ENCODE measurements around the gene LRRFIP2.
"Not testable (repeated sequence)": the region's sequence is repeated elsewhere in the genome, so short reads cannot be mapped to it uniquely, and the experiment has no call there.

Gene LRRFIP2, protein sequence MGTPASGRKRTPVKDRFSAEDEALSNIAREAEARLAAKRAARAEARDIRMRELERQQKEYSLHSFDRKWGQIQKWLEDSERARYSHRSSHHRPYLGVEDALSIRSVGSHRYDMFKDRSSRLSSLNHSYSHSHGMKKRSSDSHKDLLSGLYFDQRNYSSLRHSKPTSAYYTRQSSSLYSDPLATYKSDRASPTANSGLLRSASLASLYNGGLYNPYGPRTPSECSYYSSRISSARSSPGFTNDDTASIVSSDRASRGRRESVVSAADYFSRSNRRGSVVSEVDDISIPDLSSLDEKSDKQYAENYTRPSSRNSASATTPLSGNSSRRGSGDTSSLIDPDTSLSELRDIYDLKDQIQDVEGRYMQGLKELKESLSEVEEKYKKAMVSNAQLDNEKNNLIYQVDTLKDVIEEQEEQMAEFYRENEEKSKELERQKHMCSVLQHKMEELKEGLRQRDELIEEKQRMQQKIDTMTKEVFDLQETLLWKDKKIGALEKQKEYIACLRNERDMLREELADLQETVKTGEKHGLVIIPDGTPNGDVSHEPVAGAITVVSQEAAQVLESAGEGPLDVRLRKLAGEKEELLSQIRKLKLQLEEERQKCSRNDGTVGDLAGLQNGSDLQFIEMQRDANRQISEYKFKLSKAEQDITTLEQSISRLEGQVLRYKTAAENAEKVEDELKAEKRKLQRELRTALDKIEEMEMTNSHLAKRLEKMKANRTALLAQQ

DNA sequence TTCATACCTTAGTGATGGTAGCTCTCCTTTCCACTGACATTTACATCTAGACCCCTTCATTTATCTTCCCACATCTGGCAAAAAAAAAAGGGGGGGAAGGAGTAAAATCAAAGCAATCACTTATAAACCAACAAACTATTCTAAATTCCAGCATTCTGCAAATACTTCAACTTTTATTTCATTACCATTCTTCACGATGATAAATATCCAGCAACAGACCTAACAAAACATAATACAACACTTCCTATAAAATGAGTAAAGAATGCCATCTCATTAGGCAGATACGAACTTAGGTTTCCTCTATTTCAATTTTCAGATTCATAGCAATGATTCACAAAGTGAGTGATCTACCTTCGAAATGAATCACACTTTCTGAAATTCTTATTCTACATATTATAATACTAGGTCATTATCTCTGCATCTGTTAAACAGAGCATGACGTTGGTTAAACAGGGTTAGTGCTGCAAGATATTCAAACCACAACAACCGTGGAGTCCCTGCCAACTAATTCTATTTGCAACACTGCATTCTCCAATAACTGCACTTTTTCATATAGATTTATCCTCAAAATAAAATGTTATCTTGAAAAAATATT is at the start of gene LRRFIP2:
Gene LRRFIP2, minus strand, starts transcription at position 51 of the 595 bp plus-strand sequence. CDS start 25,599 bp downstream, outside the sequence.
- no peak for TF ChIP-seq Cebpa-rat (IDR thresholded peaks at IDR 0.05)
- H3K36me3 ChIP-seq: no peaks in the 10 kb centered on the region
- H4K20me1 ChIP-seq: peaks cover 51% of the 10 kb centered on the region; the same call in 1 of the 2 replicates
- peak within 1 kb of the TSS; percentile 98 for H3K4me3 ChIP-seq
- H3K27me3 ChIP-seq: no peaks in the 10 kb centered on the region
- peak within 1 kb of the TSS; percentile 88 for H3K4me2 ChIP-seq
- H3K9me3 ChIP-seq: no peaks in the 10 kb centered on the region
- H3K27ac ChIP-seq: peak within 1 kb of the TSS; percentile 86
- peaks cover 82% of the 10 kb centered on the region for H3K4me1 ChIP-seq
- H3K9ac ChIP-seq: peak within 1 kb of the TSS; percentile 91

DNA sequence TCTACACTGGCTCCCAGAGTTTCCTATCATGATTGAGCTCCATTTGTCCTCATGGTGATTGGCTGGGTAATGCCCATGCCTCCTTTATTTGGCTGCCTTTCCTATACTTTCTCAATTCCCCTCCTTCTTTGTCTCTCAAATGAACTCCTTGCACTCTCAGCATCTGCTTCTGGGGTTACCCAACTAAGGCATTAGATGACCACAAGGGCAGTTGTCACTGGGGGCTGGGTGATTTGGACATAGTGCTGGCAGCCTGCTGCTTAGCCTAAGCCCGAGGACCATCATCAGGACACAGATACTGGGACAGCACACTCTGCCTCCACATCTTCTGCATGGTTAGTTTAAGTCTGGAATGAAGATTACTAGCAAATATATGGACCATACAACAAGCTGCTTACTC is 49.2 kb upstream of the LRRFIP2 start:
- peaks cover 2% of the 10 kb centered on the region for H3K9me3 ChIP-seq
- no peaks in the 10 kb centered on the region for H3K36me3 ChIP-seq
- H3K9ac ChIP-seq: no peak overlapping the region
- H3K27me3 ChIP-seq: no peaks in the 10 kb centered on the region
- H3K4me1 ChIP-seq: peaks cover 53% of the 10 kb centered on the region
- H3K4me2 ChIP-seq: peak overlapping the region; percentile 71
- H4K20me1 ChIP-seq: no peaks in the 10 kb centered on the region
- TF ChIP-seq Cebpa-rat (IDR thresholded peaks at IDR 0.05): no peak
- H3K4me3 ChIP-seq: no peak overlapping the region
- 0 out of 2 replicates have a peak overlapping the region, but pooled peaks have one; percentile 55 for H3K27ac ChIP-seq

DNA sequence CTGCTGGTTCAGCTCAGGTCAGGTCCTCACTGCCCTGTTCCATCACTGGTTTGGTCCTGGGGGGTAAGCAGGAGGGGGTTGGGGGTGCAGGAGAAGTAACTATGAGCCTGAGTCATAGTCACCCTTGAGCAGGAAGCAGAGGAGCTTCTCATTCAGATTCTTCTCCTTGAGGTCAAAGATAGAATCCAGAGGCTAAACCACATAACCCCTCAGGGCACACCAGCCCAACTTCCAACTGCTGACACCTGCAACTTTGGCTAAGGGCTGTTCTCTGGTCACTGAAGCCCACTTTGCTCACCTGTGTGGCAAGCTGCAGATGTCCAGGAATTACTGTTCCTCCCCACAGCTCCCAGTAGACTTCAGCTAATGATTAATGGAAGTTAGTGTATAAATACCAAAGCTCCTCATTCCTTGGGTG is 48.8 kb upstream of the LRRFIP2 start:
- 0 out of 2 replicates have a peak, but pooled peaks cover under 1% of the 10 kb centered on the region for H3K36me3 ChIP-seq
- TF ChIP-seq Cebpa-rat (IDR thresholded peaks at IDR 0.05): no peak
- peak overlapping the region; percentile 71 for H3K4me2 ChIP-seq
- H3K9me3 ChIP-seq: peaks cover 6% of the 10 kb centered on the region
- H3K27ac ChIP-seq: peak overlapping the region; percentile 55
- H3K4me3 ChIP-seq: no peak overlapping the region
- peaks cover 52% of the 10 kb centered on the region for H3K4me1 ChIP-seq
- no peaks in the 10 kb centered on the region for H4K20me1 ChIP-seq
- no peaks in the 10 kb centered on the region for H3K27me3 ChIP-seq
- H3K9ac ChIP-seq: no peak overlapping the region

DNA sequence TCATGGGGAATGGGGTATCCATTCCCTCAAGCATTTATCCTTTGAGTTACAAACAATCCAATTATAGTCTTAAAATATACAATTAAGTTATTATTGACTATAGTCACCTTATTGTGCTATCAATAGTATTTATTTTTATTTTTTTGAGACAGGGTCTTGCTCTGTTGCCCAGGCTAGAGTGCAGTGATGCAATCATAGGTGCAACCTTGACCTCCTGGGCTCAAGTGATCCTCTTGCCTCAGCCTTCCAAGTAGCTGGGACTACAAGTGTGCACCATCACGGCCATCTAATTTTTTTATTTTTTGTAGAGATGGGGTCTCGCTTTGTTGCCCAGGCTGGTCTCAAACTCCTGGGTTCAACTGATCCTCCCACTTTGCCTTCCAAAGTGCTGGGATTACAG is 48.2 kb upstream of the LRRFIP2 start:
- H3K4me3 ChIP-seq, H3K27me3 ChIP-seq, H3K9ac ChIP-seq, H4K20me1 ChIP-seq, H3K36me3 ChIP-seq: not testable (repeated sequence)
- H3K27ac ChIP-seq: peak overlapping the region; percentile 55
- H3K4me1 ChIP-seq: peaks cover 46% of the 10 kb centered on the region
- H3K4me2 ChIP-seq: peak overlapping the region; percentile 71
- H3K9me3 ChIP-seq: peaks cover 12% of the 10 kb centered on the region

DNA sequence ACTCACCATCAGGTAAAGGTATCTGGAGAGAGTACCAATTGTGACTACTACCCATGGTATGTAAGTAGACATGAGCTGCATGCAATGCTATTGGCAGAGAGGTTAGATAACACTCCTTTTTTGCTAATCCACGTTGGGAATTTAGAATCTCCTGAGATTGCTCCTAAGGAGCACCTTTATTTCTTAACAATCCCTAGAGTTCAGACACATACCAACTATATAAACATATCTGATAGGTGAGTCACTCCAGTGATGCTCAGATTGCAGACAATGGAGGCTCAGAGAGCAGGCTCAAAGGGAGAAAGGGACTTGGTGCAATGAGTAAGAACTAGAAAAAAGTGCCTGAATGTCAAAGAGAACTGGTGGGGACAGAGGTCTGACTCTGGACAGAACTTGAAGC is 47.0 kb upstream of the LRRFIP2 start:
- Histone ChIP-seq H3K4me1 (peaks cover 41% of the 10 kb centered on the region), H3K4me2 (no peak overlapping the region), H3K27ac (no peak overlapping the region), H3K9ac (no peak overlapping the region), H3K27me3 (no peaks in the 10 kb centered on the region), H3K36me3 (peaks cover 13% of the 10 kb centered on the region; the same call in 1 of the 2 replicates), H3K4me3 (no peak overlapping the region), H3K9me3 (peaks cover 23% of the 10 kb centered on the region), H4K20me1 (no peaks in the 10 kb centered on the region)
- TF ChIP-seq Cebpa-rat (IDR thresholded peaks at IDR 0.05): no peak

DNA sequence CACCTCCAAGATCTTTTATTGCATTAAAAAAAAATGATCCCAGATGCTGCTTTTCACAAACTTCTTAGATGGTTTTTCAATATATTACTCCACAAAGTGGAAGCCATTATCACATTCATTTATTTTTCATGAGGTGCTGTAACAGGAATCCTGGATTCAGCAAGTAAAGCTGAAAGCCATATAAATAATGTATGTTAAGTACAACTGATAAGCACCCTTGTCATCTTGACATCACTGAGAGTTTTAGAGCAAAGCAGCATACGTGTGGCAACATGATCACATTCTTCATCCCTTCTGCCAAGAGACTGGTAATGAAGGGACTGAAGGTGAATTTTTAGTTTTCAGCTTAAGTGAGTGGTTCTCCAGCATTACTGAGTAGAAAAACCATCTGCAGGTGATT is 44.9 kb upstream of the LRRFIP2 start:
- Histone ChIP-seq H3K27me3 (no peaks in the 10 kb centered on the region), H4K20me1 (no peaks in the 10 kb centered on the region), H3K9me3 (peaks cover 23% of the 10 kb centered on the region), H3K4me1 (peaks cover 28% of the 10 kb centered on the region), H3K4me3 (no peak overlapping the region), H3K36me3 (peaks cover 13% of the 10 kb centered on the region; the same call in 1 of the 2 replicates), H3K9ac (no peak overlapping the region), H3K27ac (no peak overlapping the region), H3K4me2 (no peak overlapping the region)
- TF ChIP-seq Cebpa-rat (IDR thresholded peaks at IDR 0.05): no peak

DNA sequence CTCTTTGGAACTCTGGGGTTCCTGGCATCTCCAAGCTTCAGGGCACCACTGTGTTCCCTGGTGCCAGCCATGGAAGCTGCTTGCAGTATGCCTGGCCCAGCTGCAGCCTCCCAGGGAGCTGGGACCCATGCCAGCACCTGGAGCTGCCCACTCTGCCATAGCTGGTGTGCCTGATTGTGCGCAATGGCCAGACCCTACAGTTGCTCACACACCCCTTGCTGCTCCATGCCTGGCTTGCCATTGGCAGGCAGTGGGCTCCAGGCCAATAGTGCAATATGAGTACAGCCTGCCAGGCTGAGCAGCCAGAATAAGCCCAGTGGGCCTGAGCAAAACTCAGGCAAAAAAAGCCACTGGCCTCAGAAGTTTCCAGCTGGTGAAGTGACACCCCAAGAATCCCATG is 43.8 kb upstream of the LRRFIP2 start:
- H3K4me2 ChIP-seq: no peak overlapping the region
- H3K4me1 ChIP-seq: peaks cover 18% of the 10 kb centered on the region
- no peak overlapping the region for H3K9ac ChIP-seq
- no peak overlapping the region for H3K4me3 ChIP-seq
- peaks cover 23% of the 10 kb centered on the region for H3K9me3 ChIP-seq
- H3K36me3 ChIP-seq: peaks cover 13% of the 10 kb centered on the region; the same call in 1 of the 2 replicates
- H4K20me1 ChIP-seq: no peaks in the 10 kb centered on the region
- no peaks in the 10 kb centered on the region for H3K27me3 ChIP-seq
- no peak for TF ChIP-seq Cebpa-rat (IDR thresholded peaks at IDR 0.05)
- H3K27ac ChIP-seq: no peak overlapping the region

DNA sequence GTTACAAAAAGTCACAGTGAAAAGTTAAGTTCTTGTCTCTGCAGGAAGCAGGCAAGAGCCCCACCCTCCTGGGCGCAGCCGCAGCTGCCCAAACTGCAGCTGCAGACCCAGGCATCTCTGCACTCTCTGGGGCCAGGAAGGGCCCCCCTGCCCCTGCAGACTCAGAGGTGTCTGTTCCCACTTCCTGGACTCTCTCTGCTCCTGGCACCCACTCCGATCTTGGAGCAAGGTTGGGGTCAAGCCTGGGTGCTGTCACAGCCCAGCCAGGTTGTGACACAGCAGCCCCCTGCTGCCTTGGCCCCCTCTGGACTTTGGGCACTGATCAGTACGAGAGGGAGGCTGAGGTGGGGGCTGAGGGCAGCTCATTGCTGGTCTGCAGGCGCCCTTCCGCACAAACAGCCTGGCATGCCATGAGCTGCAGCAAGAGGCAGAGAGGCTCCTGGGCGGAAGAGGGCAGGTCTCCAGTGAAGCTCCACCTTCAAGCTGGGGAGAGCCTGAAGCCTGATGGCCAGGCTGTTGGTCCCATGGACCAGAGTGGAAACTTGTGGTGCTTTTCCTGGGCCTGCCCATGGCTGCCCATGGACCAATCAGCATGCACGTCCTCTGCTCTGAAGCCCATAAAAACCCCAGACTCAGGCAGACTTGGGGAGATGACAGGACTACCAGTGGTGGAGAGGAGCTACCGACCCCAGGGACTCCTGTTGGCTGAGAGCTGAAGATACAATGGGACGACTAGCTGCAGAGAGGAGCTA is 42.9 kb upstream of the LRRFIP2 start:
- no peak for TF ChIP-seq Cebpa-rat (IDR thresholded peaks at IDR 0.05)
- Histone ChIP-seq H3K27me3 (no peaks in the 10 kb centered on the region), H3K9ac (no peak overlapping the region), H4K20me1 (no peaks in the 10 kb centered on the region), H3K4me3 (no peak overlapping the region), H3K36me3 (peaks cover 13% of the 10 kb centered on the region; the same call in 1 of the 2 replicates), H3K27ac (no peak overlapping the region), H3K9me3 (peaks cover 23% of the 10 kb centered on the region), H3K4me2 (no peak overlapping the region), H3K4me1 (peaks cover 8% of the 10 kb centered on the region)

DNA sequence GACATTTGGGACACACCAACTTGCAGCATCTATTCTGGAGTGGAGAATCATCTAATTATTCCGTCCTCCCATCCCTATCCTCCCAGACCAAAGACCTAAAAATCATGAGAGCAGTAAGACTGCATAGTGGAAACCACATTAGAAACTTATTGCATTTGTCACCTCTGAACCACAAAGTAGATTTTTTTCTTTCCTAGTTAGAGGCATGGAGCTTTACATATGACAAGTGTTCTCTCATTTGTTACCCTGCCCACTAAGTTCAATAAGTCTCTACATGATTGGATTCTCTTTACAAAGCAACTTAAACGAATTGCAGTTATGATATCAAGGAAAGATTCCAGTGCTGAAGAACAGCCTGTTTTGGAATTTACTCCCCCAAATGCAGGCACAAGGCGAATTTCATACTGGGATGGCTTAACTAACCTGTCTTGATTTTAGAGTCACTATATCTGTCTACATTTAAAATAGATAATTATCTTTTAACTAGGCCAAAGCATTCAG is 42.3 kb upstream of the LRRFIP2 start:
- Histone ChIP-seq H4K20me1 (no peaks in the 10 kb centered on the region), H3K9me3 (peaks cover 23% of the 10 kb centered on the region), H3K27me3 (no peaks in the 10 kb centered on the region), H3K27ac (no peak overlapping the region), H3K4me3 (no peak overlapping the region), H3K4me1 (peaks cover 8% of the 10 kb centered on the region; the same call in 1 of the 2 replicates), H3K9ac (no peak overlapping the region), H3K36me3 (peaks cover 13% of the 10 kb centered on the region; the same call in 1 of the 2 replicates), H3K4me2 (no peak overlapping the region)
- no peak for TF ChIP-seq Cebpa-rat (IDR thresholded peaks at IDR 0.05)

Measured in BLaER1 (cell line).